Activated naive CD4-positive, alpha-beta T cell treated with anti-CD3 and anti-CD28 coated beads, Interleukin-2, amount 10 ng/mL, durations not matched to agents 7 days and 5 days (primary cell): ENCODE data around the gene RRP7A.
"Not testable (repeated sequence)": the region's sequence is repeated elsewhere in the genome, so short reads cannot be mapped to it uniquely, and the experiment has no call there.

Experiments used
- CTCF ChIA-PET: fragments of 350-600 bp; sonication (Branson Sonifier 250); formaldehyde crosslinking; loops from one replicate; lab custom pipeline; 2021; ENCODE audit warnings: antibody characterized with exemption; lab: Charles Lee
- DNase-seq: peaks from one replicate; pipeline ENCODE4 v3.0.0-alpha.2; 2020
- H3K27ac Mint-ChIP-seq: one replicate; pipeline ENCODE4 v1.8.0; 2021; ENCODE audit warnings: mild to moderate bottlenecking, moderate library complexity, mixed read lengths
- H3K27me3 Mint-ChIP-seq: one replicate; pipeline ENCODE4 v1.8.0; 2021; ENCODE audit warnings: mild to moderate bottlenecking, mixed read lengths
- H3K36me3 Mint-ChIP-seq: one replicate; pipeline ENCODE4 v1.8.0; 2021; ENCODE audit warnings: mixed read lengths
- H3K4me1 Mint-ChIP-seq: one replicate; pipeline ENCODE4 v1.8.0; 2021; ENCODE audit warnings: mixed read lengths
- H3K4me3 Mint-ChIP-seq: one replicate; pipeline ENCODE4 v1.8.0; 2021; ENCODE audit warnings: mild to moderate bottlenecking, moderate library complexity, mixed read lengths
- H3K9me3 Mint-ChIP-seq: one replicate; pipeline ENCODE4 v1.8.0; 2021; ENCODE audit warnings: mixed read lengths

The RRP7A gene

DNA sequence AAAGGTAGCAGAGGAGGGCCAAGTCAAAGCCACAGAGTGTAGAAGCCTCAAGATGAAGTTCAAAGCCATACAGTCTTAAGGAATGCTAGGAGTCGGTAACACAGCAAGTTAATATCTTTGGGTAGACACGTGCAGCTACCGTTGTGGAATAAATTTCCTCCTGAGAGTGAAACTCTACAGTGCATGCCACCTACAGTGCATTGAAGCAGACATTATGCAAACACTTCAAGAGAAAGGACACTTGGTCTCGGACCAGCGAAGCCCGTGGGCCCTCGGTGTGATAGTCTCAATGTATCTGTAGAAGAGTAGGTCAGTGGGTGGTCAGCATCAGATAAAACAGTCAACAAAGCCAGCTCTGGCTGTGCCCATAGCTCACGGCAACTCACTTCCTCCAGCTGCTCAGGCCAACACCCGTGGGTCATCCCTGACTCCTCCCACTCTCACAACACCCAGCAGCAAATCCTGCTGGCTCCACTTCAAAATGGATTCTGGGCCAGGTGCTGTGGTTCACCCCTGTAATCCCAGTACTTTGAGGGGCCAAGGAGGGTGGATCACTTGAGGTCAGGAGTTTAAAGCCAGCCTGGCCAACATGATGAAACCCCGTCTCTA lies 24.0 kb downstream of the RRP7A start:
- CTCF ChIA-PET, DNase-seq, H3K9me3 Mint-ChIP-seq, H3K4me3 Mint-ChIP-seq, H3K36me3 Mint-ChIP-seq, H3K27ac Mint-ChIP-seq: not testable (repeated sequence)
- peaks cover 29% of the 10 kb centered on the region for H3K27me3 Mint-ChIP-seq
- H3K4me1 Mint-ChIP-seq: peaks cover 28% of the 10 kb centered on the region

DNA sequence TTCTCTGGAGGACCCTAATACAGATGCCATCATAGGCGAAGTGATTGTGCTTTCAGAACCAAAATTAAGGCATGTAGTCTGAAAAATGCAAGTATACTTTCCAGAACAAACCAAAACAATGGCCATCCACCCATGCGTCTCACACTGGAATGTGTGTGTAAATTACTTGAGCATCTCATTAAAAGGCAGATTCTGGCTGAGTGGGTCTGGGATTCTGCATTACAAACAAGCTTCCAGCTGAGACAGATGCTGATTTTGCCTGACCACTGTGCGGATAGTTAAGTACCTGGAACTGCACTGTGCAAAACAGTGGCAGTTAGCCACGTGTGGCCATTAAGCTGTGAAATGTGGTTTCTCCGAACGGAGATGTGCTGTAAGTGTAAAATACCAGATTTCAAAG lies 26.2 kb downstream of the RRP7A start:
- Mint-ChIP-seq H3K4me1 (peaks cover 9% of the 10 kb centered on the region), H3K4me3 (no peak overlapping the region)

DNA sequence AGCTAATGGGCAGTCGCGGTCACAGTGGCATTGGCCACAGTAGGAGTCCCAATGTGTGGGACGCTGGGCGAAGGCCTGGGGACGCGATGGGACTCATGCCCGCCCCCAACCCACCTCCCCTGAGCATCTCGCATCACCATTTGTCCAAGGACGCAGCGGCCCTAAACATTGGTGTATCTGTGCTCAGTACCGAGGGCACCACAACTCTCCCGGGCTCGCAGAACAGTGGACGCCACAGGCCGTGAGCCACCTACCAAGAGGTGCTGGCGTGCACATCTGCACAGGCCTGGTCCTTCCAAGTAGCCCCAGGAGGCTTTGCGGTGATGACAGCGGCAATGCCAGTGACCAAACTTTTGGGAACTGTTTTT lies 27.3 kb downstream of the RRP7A start:
- Mint-ChIP-seq H3K4me3 (no peak overlapping the region), H3K36me3 (no peaks in the 10 kb centered on the region), H3K9me3 (no peaks in the 10 kb centered on the region), H3K4me1 (peaks cover 5% of the 10 kb centered on the region), H3K27me3 (peaks cover 42% of the 10 kb centered on the region), H3K27ac (no peak overlapping the region)
- DNase-seq: no peak
- CTCF ChIA-PET: no interaction called here

More for the DNA sequence above, 26.2 kb downstream of the RRP7A start:
- Mint-ChIP-seq H3K9me3 (no peaks in the 10 kb centered on the region), H3K36me3 (no peaks in the 10 kb centered on the region), H3K27ac (no peak overlapping the region), H3K27me3 (peaks cover 40% of the 10 kb centered on the region)
- no peak for DNase-seq
- CTCF ChIA-PET: no interaction called here

DNA sequence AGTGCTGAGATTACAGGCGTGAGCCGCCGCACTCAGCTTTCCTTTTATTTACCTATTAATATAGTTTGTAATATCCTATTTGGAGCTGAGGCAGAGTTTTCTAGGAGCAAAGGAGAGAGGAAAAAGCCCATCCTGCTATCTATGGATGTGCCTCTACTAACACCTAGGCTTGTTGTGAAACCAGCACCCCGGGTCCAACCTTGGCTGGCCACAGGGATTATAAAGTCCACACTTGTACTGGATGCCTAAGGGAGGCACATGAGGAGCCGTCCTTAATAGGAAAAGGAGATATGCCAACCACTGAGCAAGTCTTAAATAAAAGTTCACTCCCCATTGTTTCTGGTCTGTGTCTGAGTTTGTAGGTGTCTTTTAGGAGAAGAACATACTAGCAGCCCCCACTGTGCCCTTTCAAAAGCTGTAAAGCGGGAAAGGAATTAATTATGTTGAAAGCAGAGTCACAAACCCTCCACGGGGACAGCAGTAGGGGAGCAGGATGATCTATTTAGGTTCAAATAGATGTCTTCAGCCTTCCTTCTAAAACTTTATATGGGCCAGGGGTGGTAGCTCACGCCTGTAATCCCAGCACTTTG lies 29.3 kb downstream of the RRP7A start:
- Mint-ChIP-seq H3K36me3 (no peaks in the 10 kb centered on the region), H3K4me3 (no peak overlapping the region), H3K27me3 (peaks cover 30% of the 10 kb centered on the region), H3K27ac (no peak overlapping the region), H3K4me1 (no peaks in the 10 kb centered on the region), H3K9me3 (no peaks in the 10 kb centered on the region)
- no peak for DNase-seq
- CTCF ChIA-PET: interaction anchor here (1.7 kb wide), 1 partner anchor 17 kb away, joined by 5 read pairs; no protein-coding TSS in a partner anchor

DNA sequence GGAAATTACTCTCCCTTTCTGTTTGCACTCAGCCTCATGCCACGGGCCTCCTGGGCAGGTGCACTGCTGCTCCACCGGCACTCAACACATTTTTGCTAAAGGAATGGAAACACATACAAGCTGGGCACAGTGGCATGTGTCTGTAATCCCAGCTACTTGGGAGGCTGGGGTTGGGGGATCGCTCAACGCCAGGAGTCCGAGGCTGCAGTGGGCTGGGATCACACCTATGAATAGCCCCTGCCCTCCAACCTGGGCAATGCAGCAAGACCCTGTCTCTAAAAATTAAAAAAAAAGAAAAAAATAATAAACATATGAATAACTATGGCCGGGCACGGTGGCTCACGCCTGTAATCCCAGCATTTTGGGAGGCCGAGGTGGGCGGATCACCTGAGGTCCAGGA lies 30.6 kb downstream of the RRP7A start:
- Mint-ChIP-seq H3K27ac (no peak overlapping the region), H3K27me3 (peaks cover 29% of the 10 kb centered on the region), H3K4me3 (no peak overlapping the region), H3K4me1 (no peaks in the 10 kb centered on the region), H3K9me3 (no peaks in the 10 kb centered on the region), H3K36me3 (no peaks in the 10 kb centered on the region)
- no peak for DNase-seq
- CTCF ChIA-PET: no interaction called here

DNA sequence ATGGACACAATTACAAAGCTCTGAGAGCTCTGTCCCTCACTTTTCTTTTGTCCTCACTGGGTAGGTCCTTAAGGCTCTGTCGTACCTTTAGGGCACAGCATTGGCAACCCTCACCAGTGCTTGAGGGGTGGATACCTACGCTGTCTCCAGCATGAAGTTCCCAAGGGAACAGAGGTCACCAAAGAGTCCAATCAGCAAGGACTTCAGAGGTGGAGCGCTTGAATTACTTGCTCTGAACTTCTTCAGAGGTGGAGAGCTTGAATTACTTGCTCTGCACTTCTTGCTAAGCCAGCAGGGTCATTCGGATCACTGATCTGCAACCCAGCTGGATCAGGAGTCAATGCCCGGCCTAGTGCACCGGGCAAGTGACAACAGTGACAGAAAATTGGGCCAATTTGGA lies 35.1 kb downstream of the RRP7A start:
- Mint-ChIP-seq H3K9me3 (no peaks in the 10 kb centered on the region), H3K4me3 (no peak overlapping the region), H3K27ac (no peak overlapping the region), H3K4me1 (peaks cover 2% of the 10 kb centered on the region), H3K36me3 (no peaks in the 10 kb centered on the region), H3K27me3 (peaks cover 50% of the 10 kb centered on the region)
- no peak for DNase-seq
- CTCF ChIA-PET: no interaction called here

DNA sequence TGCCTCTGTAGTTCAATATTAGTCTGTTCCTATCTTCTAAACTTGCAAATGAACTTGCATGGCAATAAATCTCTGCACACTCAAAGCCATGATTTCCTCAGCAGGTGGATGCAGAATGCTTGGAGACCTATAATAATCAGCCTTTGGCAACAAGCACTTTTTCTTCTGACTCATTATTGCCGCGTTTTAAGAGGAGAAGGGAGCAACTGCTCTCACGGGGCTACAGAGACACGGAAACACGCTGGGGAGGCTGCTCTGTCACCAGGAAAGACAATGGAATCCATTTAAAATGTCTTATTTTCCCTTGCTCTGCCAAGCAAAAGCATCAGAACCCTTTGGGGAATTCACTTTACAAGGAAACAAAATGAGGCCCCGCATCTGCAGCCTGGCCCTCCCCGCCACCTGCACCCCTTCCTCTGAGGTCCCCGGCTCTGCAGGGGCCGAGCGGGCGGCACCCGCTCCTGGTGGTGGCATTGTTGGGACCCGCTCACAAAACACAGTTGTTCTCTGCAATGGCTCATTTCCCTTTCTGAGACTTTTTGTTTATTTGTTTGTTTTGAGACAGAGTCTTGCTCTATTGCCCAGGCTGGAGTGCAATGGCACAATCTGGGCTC lies 35.9 kb downstream of the RRP7A start:
- H3K9me3 Mint-ChIP-seq, H3K4me1 Mint-ChIP-seq, H3K27ac Mint-ChIP-seq, H3K36me3 Mint-ChIP-seq, DNase-seq, CTCF ChIA-PET, H3K4me3 Mint-ChIP-seq: not testable (repeated sequence)
- peaks cover 43% of the 10 kb centered on the region for H3K27me3 Mint-ChIP-seq

DNA sequence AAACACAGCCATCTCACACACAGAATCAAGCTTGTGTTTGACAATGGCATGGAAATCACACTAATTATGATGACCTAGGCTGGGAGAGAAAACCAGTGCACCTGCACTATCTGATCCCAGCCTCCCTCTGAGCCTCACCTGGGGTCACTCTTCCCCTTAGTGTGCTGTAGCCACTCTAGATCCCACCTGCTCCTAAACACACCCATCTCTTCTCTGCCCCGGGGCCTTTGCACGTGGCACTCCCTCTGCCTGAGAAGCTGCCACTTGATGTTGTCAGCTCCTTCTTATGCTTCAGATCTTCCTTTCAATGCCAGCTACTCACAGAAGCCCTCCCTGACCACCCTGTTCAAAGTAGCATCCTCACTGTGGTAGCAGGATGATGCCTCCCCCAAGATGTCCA lies 44.5 kb downstream of the RRP7A start:
- H3K36me3 Mint-ChIP-seq: no peaks in the 10 kb centered on the region
- H3K4me3 Mint-ChIP-seq: no peak overlapping the region
- peaks cover 16% of the 10 kb centered on the region for H3K4me1 Mint-ChIP-seq
- H3K9me3 Mint-ChIP-seq: no peaks in the 10 kb centered on the region
- CTCF ChIA-PET: interaction anchor here (0.6 kb wide), 1 partner anchor 71 kb away, joined by 3 read pairs; no protein-coding TSS in a partner anchor
- H3K27ac Mint-ChIP-seq: no peak overlapping the region
- no peak for DNase-seq
- peaks cover 33% of the 10 kb centered on the region for H3K27me3 Mint-ChIP-seq

DNA sequence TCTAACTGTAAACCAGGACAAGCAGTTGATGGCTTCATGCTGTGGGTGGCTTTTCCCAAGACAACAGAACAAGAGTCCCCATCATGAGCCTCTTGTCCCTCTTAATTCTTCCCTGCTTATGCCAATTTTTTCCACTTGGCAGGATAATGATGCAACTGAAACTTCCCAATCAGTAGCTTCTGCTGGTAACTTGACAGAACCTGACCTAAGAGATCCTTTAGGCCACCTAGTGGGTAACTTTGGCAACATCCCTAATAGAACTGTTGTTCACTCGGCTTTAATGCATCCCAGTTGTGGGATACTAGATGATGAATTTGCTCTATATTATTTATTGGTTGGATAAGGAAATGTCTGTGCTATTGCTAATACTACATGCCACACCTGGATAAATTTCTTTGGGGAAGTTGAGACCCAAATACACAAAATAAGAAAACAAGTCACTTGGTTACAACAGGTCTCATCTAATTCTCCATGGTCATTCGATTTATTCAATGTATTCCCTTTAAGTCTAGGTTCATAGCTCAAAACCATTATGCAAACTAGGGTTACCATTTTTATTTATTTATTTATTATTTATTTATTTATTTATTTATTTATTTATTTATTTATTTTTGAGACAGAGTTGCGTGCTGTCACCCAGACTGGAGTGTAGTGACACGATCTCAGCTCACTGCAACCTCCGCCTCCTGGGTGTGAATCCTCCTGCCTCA lies 46.0 kb downstream of the RRP7A start:
- Mint-ChIP-seq H3K27ac (no peak overlapping the region), H3K4me3 (no peak overlapping the region), H3K9me3 (no peaks in the 10 kb centered on the region), H3K4me1 (peaks cover 11% of the 10 kb centered on the region), H3K36me3 (no peaks in the 10 kb centered on the region), H3K27me3 (peaks cover 44% of the 10 kb centered on the region)
- DNase-seq: peak; percentile 27
- CTCF ChIA-PET: interaction anchor here (0.7 to 1.8 kb wide), 10 partner anchors 10 to 382 kb away, joined by 3 to 5 read pairs (median 4); no protein-coding TSS in a partner anchor

DNA sequence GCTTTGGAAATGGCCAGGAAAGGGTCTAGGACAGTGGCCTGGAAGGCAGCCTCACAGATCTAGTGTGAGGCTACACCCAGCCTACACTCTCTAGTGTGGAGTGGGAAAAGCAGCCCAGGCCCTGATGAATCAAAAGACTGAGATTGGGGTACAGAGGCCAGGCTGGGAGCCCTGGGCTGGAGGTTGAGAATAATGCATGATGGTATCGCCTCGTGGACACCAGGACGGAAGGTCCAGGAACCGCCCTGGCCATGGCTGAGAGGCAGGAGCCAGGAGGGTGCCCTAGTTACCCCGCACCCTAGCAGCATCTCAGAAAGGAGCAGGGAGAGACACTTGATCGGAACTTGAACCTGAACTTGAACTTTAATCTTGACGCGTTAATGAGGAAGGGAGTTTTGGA lies 46.9 kb downstream of the RRP7A start:
- peaks cover 51% of the 10 kb centered on the region for H3K27me3 Mint-ChIP-seq
- no peak overlapping the region for H3K27ac Mint-ChIP-seq
- H3K9me3 Mint-ChIP-seq: no peaks in the 10 kb centered on the region
- no peaks in the 10 kb centered on the region for H3K36me3 Mint-ChIP-seq
- CTCF ChIA-PET: interaction anchor here (0.6 to 1.8 kb wide), 6 partner anchors 13 to 523 kb away, joined by 3 to 5 read pairs (median 3); no protein-coding TSS in a partner anchor
- H3K4me3 Mint-ChIP-seq: no peak overlapping the region
- no peak for DNase-seq
- peaks cover 2% of the 10 kb centered on the region for H3K4me1 Mint-ChIP-seq

DNA sequence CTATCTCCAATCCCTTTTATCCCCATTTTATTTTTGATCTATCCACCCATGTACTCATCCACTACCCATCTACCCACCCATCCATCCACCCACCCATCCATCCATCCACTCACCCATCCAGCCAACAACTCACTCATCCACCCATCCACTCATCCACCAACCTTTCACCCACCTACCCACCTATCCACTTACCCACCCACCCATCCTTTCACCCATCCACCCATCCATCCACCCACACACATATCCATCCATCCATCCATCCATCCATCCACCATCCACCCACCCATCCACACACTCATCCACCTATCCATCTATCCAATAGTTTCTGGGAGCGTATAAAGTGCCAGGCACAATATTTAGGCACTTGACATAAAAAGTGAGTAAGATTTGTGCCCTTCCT lies 48.2 kb downstream of the RRP7A start:
- H3K27ac Mint-ChIP-seq: no peak overlapping the region
- H3K4me1 Mint-ChIP-seq: no peaks in the 10 kb centered on the region
- H3K9me3 Mint-ChIP-seq: no peaks in the 10 kb centered on the region
- no peak overlapping the region for H3K4me3 Mint-ChIP-seq
- H3K27me3 Mint-ChIP-seq: peaks cover 53% of the 10 kb centered on the region
- CTCF ChIA-PET: no interaction called here
- no peak for DNase-seq
- H3K36me3 Mint-ChIP-seq: no peaks in the 10 kb centered on the region

DNA sequence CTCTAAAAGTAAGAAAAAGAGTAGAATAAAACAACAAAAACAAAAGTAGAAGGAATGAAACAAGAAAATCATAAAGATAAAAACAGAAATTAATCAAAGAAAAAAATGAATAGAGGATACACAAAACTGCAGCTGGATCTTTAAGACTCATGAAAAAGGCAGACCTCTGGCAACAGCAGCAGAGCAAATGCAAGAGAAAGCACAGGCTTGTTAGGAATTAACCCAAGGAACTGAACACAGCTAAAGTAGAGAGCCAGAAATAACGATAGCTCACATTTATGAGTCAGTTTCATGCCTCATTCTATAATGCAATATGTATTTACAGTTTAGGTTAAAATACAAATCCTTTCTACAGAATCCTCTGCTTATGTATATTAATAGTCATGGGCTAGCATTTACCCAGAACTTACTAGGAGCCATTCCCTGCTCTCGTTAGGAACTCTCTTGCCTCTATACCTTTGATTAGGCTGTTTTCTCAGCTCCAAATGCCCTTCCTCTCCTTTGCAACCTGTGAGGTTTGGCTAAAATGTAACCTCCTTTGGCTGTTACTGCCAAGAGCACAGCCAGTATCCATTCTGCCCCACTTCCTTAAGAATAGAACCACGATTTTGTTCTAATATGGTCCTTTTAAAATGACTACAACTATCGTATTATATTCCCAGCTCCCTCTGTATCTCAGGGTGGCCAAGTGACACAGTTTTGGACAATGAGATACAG lies 49.1 kb downstream of the RRP7A start:
- Mint-ChIP-seq H3K27ac (no peak overlapping the region), H3K4me3 (no peak overlapping the region), H3K27me3 (peaks cover 53% of the 10 kb centered on the region), H3K4me1 (no peaks in the 10 kb centered on the region), H3K36me3 (no peaks in the 10 kb centered on the region), H3K9me3 (no peaks in the 10 kb centered on the region)
- CTCF ChIA-PET: interaction anchor here (0.7 kb wide), 1 partner anchor 351 kb away, joined by 3 read pairs; no protein-coding TSS in a partner anchor
- no peak for DNase-seq

DNA sequence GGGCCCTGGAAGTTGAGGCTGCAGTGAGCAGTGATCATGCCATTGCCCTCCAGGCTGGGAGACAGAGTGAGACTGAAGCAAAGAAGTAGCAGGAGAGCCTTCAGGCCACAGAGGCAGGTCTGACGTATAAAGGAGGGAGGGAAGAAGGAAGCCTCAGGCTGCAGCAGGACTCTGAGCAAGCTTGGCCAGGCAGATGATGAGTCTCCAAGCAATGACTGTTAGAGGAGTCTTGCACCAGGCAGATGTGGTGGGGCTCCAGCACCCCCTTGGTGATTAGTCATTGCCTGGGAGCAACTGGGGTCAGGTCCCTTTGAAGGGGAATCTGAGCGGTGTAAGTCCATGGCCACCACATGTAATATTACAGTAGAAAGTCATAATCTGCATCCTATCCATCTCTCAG lies 50.8 kb downstream of the RRP7A start:
- Mint-ChIP-seq H3K9me3 (no peaks in the 10 kb centered on the region), H3K4me3 (no peak overlapping the region), H3K36me3 (no peaks in the 10 kb centered on the region), H3K4me1 (no peaks in the 10 kb centered on the region), H3K27ac (no peak overlapping the region), H3K27me3 (peaks cover 47% of the 10 kb centered on the region)
- no peak for DNase-seq
- CTCF ChIA-PET: no interaction called here

DNA sequence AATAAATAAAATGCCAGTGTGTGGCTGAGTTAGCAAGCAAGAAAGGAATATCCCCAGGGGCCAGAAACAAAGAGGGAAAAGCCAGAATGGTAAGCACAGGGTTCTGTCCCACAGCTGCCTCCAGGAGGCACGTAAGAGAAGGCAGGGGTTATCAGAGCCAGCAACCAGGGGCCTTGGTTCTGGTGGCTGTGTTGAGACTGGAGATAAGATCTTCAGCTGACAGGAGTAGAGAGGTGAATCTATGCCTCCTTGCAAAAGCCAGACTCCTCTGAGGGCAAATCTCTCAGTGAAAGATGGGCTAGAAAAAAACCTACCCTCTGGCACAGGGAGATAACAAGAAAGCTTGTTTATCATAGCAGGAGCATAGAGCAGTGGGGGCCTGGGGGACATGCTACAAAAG lies 57.6 kb downstream of the RRP7A start:
- DNase-seq: no peak
- H3K36me3 Mint-ChIP-seq: no peaks in the 10 kb centered on the region
- H3K27ac Mint-ChIP-seq: no peak overlapping the region
- H3K27me3 Mint-ChIP-seq: peaks cover 56% of the 10 kb centered on the region
- CTCF ChIA-PET: no interaction called here
- H3K4me3 Mint-ChIP-seq: no peak overlapping the region
- no peaks in the 10 kb centered on the region for H3K9me3 Mint-ChIP-seq
- H3K4me1 Mint-ChIP-seq: no peaks in the 10 kb centered on the region
